CD4-positive, alpha-beta T cell (primary cell): ENCODE data around the gene CYP27B1. TPM values are rescaled to one million over a fixed set of nuclear protein-coding genes. Genes with fewer than 3 reads are reported as not detected.

Source experiments
- ATAC-seq: fragments of 200-7000 bp; cut with Tn5 transposase; one replicate; pipeline ENCODE4 v1.10.0; 2022; ENCODE audit warnings: mild to moderate bottlenecking; ENCODE audit not compliant: poor library complexity
- CTCF ChIA-PET: fragments of 350-600 bp; sonication (Branson Sonifier 250); formaldehyde crosslinking; loops from one replicate; lab custom pipeline; 2021; ENCODE audit warnings: antibody characterized with exemption, inconsistent platforms; lab: Charles Lee
- POLR2A ChIA-PET: fragments of 350-600 bp; sonication (Branson Sonifier 250); formaldehyde crosslinking; loops from one replicate; lab custom pipeline; 2021; ENCODE audit warnings: antibody characterized with exemption, inconsistent platforms; lab: Charles Lee
- DNase-seq, 14 experiments: peaks; one replicate each; pipeline ENCODE4 v3.0.0-alpha.2; 2013 to 2020; ENCODE audit warnings: mixed read lengths in 2 of 14
- H3K27ac ChIP-seq, 2 donors: one replicate each; pipeline versions ENCODE4 v1.5.1 to v1.7.0; 2013; ENCODE audit warnings: low read length in 2 of 2, low read depth in 1 of 2, mild to moderate bottlenecking in 1 of 2
- H3K27me3 ChIP-seq, 2 experiments: 1 replicate in 1 of 2; 2 replicates in 1 of 2; pipeline versions ENCODE4 v1.6.1 to v1.7.0; 2013; ENCODE audit warnings: low read length in 2 of 2, control low read depth in 1 of 2, mild to moderate bottlenecking in 1 of 2, moderate library complexity in 1 of 2; ENCODE audit not compliant: insufficient read depth in 2 of 2, control insufficient read depth in 1 of 2
- H3K36me3 ChIP-seq: one replicate; pipeline ENCODE4 v1.6.1; 2013; ENCODE audit warnings: low read length, control low read depth; ENCODE audit not compliant: insufficient read depth
- H3K4me1 ChIP-seq: one replicate; pipeline ENCODE4 v1.6.1; 2013; ENCODE audit warnings: low read length, control low read depth; ENCODE audit not compliant: insufficient read depth
- H3K4me3 ChIP-seq: one replicate; pipeline ENCODE4 v1.5.1; 2013; ENCODE audit warnings: mild to moderate bottlenecking, low read length, moderate library complexity
- H3K9me3 ChIP-seq, 2 experiments: 1 replicate in 1 of 2; 2 replicates in 1 of 2; pipeline versions ENCODE4 v1.6.1 to v1.7.0; 2013; ENCODE audit warnings: low read length in 2 of 2, mild to moderate bottlenecking in 2 of 2, control low read depth in 1 of 2, moderate library complexity in 1 of 2; ENCODE audit not compliant: control insufficient read depth in 1 of 2, insufficient read depth in 1 of 2
- H3K27ac Mint-ChIP-seq: one replicate; pipeline ENCODE4 v1.8.0; 2020; ENCODE audit warnings: mixed read lengths
- H3K27me3 Mint-ChIP-seq: one replicate; pipeline ENCODE4 v1.8.0; 2021; ENCODE audit warnings: mixed read lengths
- H3K36me3 Mint-ChIP-seq: one replicate; pipeline ENCODE4 v1.8.0; 2021; ENCODE audit warnings: low read depth, mixed read lengths
- H3K4me1 Mint-ChIP-seq: one replicate; pipeline ENCODE4 v1.8.0; 2021; ENCODE audit warnings: low read depth, mixed read lengths
- H3K4me3 Mint-ChIP-seq: one replicate; pipeline ENCODE4 v1.8.0; 2020; ENCODE audit warnings: mild to moderate bottlenecking, mixed read lengths
- H3K9me3 Mint-ChIP-seq: one replicate; pipeline ENCODE4 v1.8.0; 2020; ENCODE audit warnings: mixed read lengths
- intact Hi-C, 2 experiments: fragments of 100-400 bp; cut with DNase I in 1 of 2; cut with micrococcal nuclease in 1 of 2; formaldehyde crosslinking; loops; one replicate each; pipeline versions ENCODE4 v1.15.1 to v1.9.0; 2023 to 2025; cut with DNase I, micrococcal nuclease
- total RNA-seq, 174 experiments: library from RNA in 2 of 174; stranded (reverse) in 2 of 174; gene quantifications; one replicate each; pipeline ENCODE4 v1.2.3 and lab custom pipeline; 2021 to 2026
- TF ChIP-seq, protein P1 (sequence below): fragments of 200-600 bp; IDR thresholded peaks from one replicate; pipeline ENCODE4 v1.8.0; 2022; ENCODE audit warnings: antibody characterized with exemption, mild to moderate bottlenecking

The CYP27B1 gene
- total RNA-seq, 2 experiments from 2014 or later: 1.0 to 1.4 TPM

DNA sequence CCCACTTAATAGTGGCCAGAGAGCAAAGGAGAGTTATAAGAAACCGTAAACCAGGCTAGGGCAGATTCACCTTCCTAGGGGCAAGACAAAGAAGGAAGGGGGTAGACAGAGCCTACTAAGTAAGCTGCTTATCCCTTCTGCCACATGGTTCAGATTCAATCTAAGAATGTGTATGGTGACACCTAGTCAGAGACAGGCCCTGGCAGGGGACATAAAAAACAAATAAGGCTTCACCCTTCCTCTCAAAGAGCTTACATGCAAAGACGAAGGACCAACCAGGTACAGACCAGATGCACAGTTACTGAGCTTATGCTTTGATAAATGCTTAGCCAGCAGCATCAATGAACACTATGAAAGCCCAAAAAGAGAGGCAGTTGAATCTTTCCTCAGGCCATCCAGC lies 4.4 kb downstream of the CYP27B1 start:
- Histone ChIP-seq H3K4me1 (peaks cover 36% of the 10 kb centered on the region), H3K27ac (no peak overlapping the region), H3K36me3 (peaks cover 17% of the 10 kb centered on the region), H3K9me3 (peaks cover 0 to 10% of the 10 kb centered on the region in 2 experiments), H3K27me3 (peaks cover 27 to 28% of the 10 kb centered on the region in 2 experiments), H3K4me3 (no peak overlapping the region)
- intact Hi-C loops: no loop called here
- Mint-ChIP-seq H3K4me1 (peaks cover 52% of the 10 kb centered on the region), H3K36me3 (peaks cover 21% of the 10 kb centered on the region), H3K9me3 (no peaks in the 10 kb centered on the region), H3K27me3 (peaks cover 35% of the 10 kb centered on the region), H3K4me3 (no peak overlapping the region), H3K27ac (no peak overlapping the region)
- no peak for ATAC-seq
- TF ChIP-seq, protein P1, sequence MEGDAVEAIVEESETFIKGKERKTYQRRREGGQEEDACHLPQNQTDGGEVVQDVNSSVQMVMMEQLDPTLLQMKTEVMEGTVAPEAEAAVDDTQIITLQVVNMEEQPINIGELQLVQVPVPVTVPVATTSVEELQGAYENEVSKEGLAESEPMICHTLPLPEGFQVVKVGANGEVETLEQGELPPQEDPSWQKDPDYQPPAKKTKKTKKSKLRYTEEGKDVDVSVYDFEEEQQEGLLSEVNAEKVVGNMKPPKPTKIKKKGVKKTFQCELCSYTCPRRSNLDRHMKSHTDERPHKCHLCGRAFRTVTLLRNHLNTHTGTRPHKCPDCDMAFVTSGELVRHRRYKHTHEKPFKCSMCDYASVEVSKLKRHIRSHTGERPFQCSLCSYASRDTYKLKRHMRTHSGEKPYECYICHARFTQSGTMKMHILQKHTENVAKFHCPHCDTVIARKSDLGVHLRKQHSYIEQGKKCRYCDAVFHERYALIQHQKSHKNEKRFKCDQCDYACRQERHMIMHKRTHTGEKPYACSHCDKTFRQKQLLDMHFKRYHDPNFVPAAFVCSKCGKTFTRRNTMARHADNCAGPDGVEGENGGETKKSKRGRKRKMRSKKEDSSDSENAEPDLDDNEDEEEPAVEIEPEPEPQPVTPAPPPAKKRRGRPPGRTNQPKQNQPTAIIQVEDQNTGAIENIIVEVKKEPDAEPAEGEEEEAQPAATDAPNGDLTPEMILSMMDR: no peak
- DNase-seq: no peak
- ChIA-PET CTCF (no interaction called here), POLR2A (interaction anchor here (1.3 kb wide), 1 partner anchor 21 kb away, joined by 3 read pairs; the partner anchor contains the start of gene TSFM)

GRCh38 chr12:57761391-57761998 lies 5.4 kb downstream of the CYP27B1 start:
- intact Hi-C loops: no loop called here
- Histone ChIP-seq H3K27ac (no peak overlapping the region), H3K4me3 (no peak overlapping the region), H3K36me3 (peaks cover 17% of the 10 kb centered on the region), H3K4me1 (peaks cover 38% of the 10 kb centered on the region), H3K27me3 (peaks cover 19 to 23% of the 10 kb centered on the region in 2 experiments), H3K9me3 (peaks cover 0 to 5% of the 10 kb centered on the region in 2 experiments)
- ChIA-PET CTCF (no interaction called here), POLR2A (interaction anchor here (1.3 to 2.6 kb wide), 2 partner anchors 22 to 135 kb away, joined by 3 to 7 read pairs; partner anchors contain the start of gene TSFM)
- peaks cover 27% of the 10 kb centered on the region for H3K36me3 Mint-ChIP-seq
- H3K27ac Mint-ChIP-seq: no peak overlapping the region
- no peak overlapping the region for H3K4me3 Mint-ChIP-seq
- TF ChIP-seq, protein P1: no peak
- H3K27me3 Mint-ChIP-seq: peaks cover 32% of the 10 kb centered on the region
- H3K4me1 Mint-ChIP-seq: peaks cover 53% of the 10 kb centered on the region
- no peak for DNase-seq
- ATAC-seq: no peak
- no peaks in the 10 kb centered on the region for H3K9me3 Mint-ChIP-seq

- H3K4me1 Mint-ChIP-seq: peaks cover 51% of the 10 kb centered on the region
- peaks cover 33% of the 10 kb centered on the region for H3K36me3 Mint-ChIP-seq
- H3K27me3 ChIP-seq: peaks cover 8 to 13% of the 10 kb centered on the region in 2 experiments
- H3K4me1 ChIP-seq: peaks cover 35% of the 10 kb centered on the region
- H3K4me3 Mint-ChIP-seq: no peak overlapping the region
- ChIA-PET POLR2A (interaction anchor here (0.7 to 2.6 kb wide), 4 partner anchors 12 to 136 kb away, joined by 3 to 7 read pairs (median 4); partner anchors contain the start of genes EEF1AKMT3, METTL1 and OS9), CTCF (no interaction called here)
- no peaks in the 10 kb centered on the region for H3K9me3 Mint-ChIP-seq
- peaks cover 24% of the 10 kb centered on the region for H3K27me3 Mint-ChIP-seq
- no peak for DNase-seq
- intact Hi-C loops: no loop called here
- no peak overlapping the region for H3K27ac ChIP-seq
- no peak for ATAC-seq
- H3K9me3 ChIP-seq: no peaks in the 10 kb centered on the region
- no peak overlapping the region for H3K4me3 ChIP-seq
- TF ChIP-seq, protein P1: no peak
- peaks cover 17% of the 10 kb centered on the region for H3K36me3 ChIP-seq
- H3K27ac Mint-ChIP-seq: no peak overlapping the region
Measured at GRCh38 chr12:57760347-57760982, 6.4 kb downstream of the CYP27B1 start.
